Amygdala (tissue), 56 donors: ENCODE results near the gene SLC34A3.

Source experiments
- DNase-seq, 56 donors: peaks; one replicate each; lab custom pipeline; 2025; lab: John Stamatoyannopoulos, UW

SLC34A3 gene

GRCh38 chr9:137253717-137254623 is 23.3 kb downstream of the SLC34A3 start:
- DNase-seq = peak in 1 of 56 donors; percentile 10

- DNase-seq = peak; percentile 27 to 96 (median 86)
Measured at GRCh38 chr9:137254624-137255447, 24.1 kb downstream of the SLC34A3 start, which contains the start of gene NELFB. NELFB (plus strand) TSS chr9:137255327.

- no peak for DNase-seq
Measured at GRCh38 chr9:137255448-137256114, 24.9 kb downstream of the SLC34A3 start.

GRCh38 chr9:137256362-137256761 is 25.7 kb downstream of the SLC34A3 start:
- no peak for DNase-seq

- no peak for DNase-seq
Measured at GRCh38 chr9:137256856-137257255, 26.2 kb downstream of the SLC34A3 start.

GRCh38 chr9:137262173-137262908 is 31.6 kb downstream of the SLC34A3 start:
- DNase-seq = peak in 8 of 56 donors; percentile 11 to 41 (median 30)

GRCh38 chr9:137262909-137263285 is 32.2 kb downstream of the SLC34A3 start:
- DNase-seq = no peak

GRCh38 chr9:137263506-137263905 is 32.8 kb downstream of the SLC34A3 start:
- DNase-seq = no peak

- DNase-seq = no peak
Measured at GRCh38 chr9:137264067-137264466, 33.4 kb downstream of the SLC34A3 start.

- DNase-seq = no peak
Measured at GRCh38 chr9:137265496-137266161, 34.9 kb downstream of the SLC34A3 start.

GRCh38 chr9:137266162-137266527 is 35.4 kb downstream of the SLC34A3 start:
- no peak for DNase-seq

- DNase-seq = no peak
Measured at GRCh38 chr9:137266585-137267453, 36.1 kb downstream of the SLC34A3 start.

GRCh38 chr9:137267933-137268355 is 37.2 kb downstream of the SLC34A3 start:
- no peak for DNase-seq

GRCh38 chr9:137268538-137269201 is 38.0 kb downstream of the SLC34A3 start:
- no peak for DNase-seq

- DNase-seq = no peak
Measured at GRCh38 chr9:137269231-137269772, 38.6 kb downstream of the SLC34A3 start.

GRCh38 chr9:137270929-137271695 is 40.4 kb downstream of the SLC34A3 start:
- DNase-seq = no peak

GRCh38 chr9:137271696-137272076 is 41.0 kb downstream of the SLC34A3 start:
- DNase-seq = no peak
